GM18498 (cell line): ENCODE data around the gene FAM168B.
"Not testable (repeated sequence)": the region's sequence is repeated elsewhere in the genome, so short reads cannot be mapped to it uniquely, and the experiment has no call there.

Experiments
- ATAC-seq: cut with Tn5 transposase; IDR thresholded peaks from one replicate; pipeline ENCODE4 v1.9.1; 2021; ENCODE audit warnings: mild to moderate bottlenecking, moderate library complexity; ENCODE audit not compliant: unreplicated experiment

The FAM168B gene

DNA sequence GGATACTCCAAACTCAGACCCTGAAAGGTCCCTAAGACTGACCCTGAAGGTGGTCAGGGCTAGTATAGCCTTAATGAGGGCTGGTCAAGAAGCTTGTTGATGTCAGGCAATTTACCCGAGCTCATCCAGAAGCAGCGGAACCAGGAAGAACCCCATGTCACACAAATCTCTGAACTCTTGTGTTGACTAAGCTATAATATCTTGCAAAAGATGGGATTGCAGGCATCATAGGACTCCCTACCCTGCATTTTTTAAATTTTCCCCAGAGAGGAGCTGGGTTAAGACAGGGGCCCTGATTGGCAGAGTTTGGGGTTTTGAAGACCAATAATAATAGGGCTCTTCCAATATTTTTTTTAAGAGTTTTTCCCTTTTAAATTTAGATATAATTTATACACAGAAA is 9.9 kb upstream of the FAM168B start:
- ATAC-seq: no peak

DNA sequence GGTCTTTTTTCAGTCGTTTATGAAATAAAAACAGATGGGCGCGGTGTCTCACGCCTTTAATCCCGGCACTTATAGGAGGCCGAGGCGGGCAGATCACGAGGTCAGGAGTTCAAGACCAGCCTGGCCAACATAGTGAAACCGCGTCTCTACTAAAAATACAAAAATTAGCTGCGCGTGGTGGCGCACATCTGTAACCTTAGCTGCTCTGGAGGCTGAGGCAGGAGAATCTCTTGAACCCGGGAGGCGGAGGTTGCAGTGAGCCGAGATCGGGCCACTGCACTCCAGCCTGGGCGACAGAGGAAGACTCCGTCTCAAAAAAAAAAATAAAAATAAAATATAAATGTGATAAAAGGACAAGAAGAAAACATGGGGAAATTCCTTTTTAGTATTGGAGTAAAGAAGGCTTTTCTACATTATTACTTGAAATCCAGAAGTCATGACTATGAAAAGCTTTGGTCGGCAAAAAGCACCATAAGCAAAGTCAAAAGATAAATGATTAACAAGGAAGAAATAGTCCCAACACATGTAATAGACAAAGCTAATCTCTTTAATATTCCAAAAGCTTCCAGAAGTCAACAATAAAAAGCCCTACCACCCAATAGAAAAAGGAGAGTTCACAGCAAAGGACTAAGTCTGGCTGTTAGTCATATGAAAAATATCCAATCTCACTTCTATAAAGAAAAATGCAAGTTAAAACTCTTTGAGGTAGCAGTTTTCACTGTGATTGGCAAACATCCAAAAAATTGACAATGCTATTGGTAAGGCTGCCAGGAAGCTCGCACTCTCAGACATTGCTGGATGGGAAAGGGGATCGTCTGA is 1.4 kb upstream of the FAM168B start:
- no peak for ATAC-seq

DNA sequence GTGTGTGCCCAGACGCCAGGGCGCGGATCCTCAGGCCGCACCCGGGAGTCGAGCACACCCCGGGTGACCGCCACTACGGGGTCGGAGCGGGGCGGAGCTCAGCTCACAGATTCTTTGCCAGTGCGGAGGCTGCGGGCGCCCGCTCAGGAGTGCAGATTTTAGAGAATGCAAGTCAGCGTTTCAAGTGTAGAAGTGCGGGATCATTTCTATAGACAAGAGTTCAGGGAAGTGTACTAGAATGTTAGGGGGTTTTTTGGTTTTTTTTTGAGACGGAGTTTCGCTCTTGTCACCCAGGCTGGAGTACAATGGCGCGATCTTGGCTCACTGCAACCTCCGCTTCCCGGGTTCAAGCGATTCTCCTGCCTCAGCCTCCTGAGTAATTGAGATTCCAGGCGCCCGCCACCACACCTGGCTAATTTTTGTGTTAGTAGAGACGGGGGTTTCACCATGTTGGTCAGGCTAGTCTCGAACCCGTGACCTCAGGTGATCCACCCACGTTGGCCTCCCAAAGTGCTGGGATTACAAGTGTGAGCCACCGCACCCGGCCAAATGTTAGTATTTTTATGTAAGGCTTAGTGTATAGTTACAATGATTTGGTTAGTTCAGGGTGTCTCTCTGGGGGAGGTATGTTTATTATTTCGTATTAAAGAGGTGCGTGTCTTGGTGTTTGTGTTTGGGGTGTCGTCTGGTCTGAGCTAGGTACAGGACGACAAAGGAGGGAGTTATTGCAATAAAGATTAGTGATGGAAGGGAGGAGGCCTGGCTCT is 619 bp upstream of the FAM168B start:
- peak; percentile 74 for ATAC-seq

DNA sequence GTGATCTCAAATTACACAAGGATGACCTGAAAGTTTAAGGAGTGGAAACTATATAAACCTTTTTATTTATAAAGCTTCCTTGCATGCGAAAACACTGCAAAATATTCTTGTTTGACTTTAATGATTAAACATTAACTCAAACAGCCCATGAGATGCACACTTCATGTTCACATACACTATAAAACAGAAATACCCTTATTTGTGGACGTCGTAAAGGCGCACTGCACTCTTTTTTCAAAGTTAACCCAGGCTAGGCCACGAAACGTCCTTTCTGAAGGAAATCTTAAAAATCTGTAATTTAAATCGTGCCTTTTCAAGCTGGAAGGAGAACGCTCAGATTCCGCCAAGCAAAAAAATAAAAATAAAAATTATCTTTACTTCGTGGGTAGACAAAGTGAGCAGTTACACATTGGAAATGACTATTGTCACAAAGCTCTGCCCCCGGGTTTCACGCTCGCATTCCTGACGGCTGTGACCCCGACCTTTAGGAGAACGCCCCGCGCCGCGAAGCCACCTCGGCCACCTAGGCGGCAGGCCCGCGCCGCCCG is 728 bp downstream of the FAM168B start:
- ATAC-seq: no peak

DNA sequence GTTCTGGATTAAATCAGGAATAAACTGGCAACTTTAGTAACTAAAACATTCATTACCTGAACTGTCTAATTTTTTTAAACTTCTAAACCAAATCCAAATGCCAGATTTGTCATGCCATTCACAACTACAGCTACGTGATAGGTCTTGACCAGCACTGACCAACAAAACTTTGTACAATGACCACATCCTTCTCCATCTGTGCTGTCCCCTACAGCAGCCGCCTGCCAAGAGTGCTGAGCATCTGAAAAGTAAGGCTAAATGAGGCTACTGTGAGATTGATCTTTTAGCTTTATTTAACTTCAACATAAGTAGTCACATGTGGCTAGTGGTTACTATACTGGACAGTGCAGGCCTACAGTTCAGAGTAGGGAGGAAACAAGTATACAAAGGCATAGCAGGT is 7.6 kb downstream of the FAM168B start:
- no peak for ATAC-seq

DNA sequence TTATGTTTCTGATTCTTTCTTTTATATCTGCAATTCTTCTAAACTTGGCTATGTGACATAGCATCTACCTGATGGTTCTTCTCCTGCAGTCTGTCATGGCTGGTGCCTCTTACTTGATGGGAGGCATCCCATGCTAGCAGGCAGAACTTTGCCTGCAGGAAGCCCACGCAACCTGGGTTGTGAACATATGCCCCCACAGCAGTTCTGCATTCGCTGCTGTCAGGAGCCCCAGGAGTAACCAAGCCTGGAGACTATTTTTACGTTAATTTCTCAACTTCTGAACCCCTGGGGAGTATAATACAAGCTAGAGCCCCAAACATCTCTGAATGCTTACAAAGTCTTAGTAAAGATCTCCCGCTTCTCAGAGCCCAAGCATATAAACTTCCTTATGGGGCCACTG is 12.1 kb downstream of the FAM168B start:
- ATAC-seq: no peak

DNA sequence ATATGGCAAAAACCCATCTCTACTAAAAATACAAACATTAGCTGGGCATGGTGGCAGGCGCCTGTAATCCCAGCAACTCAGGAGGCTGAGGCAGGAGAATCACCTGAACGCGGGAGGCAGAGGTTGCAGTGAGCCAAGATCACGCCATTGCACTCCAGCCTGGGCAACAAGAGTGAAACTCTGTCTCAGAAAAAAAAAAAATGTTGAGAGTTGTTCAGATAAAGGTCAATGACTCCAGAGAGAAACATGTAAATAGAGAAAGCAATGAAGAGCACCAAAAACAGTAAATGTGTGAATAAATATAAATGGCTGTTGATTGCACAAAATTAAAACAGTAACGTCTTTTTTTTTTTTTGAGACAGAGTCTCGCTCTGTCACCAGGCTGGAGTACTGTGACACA is 13.3 kb downstream of the FAM168B start:
- not testable (repeated sequence) for ATAC-seq

DNA sequence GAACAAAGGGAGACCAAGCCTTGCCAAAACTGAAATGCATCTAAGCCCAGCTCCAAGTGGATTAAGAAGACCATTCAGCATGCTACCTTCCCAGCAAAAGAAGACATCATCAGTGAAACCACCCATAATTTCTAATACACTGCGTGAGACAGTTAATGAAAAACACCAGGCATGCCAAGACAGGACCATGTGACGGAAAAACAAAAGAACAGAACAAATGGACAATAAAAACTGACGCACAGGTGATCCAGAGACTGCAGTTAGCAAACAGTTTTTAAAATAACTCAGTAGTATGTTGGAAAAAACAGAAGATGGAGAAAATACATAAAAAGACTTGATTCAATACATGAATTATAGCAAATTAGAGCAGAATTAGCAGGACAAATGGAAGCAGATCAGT is 15.3 kb downstream of the FAM168B start:
- no peak for ATAC-seq

DNA sequence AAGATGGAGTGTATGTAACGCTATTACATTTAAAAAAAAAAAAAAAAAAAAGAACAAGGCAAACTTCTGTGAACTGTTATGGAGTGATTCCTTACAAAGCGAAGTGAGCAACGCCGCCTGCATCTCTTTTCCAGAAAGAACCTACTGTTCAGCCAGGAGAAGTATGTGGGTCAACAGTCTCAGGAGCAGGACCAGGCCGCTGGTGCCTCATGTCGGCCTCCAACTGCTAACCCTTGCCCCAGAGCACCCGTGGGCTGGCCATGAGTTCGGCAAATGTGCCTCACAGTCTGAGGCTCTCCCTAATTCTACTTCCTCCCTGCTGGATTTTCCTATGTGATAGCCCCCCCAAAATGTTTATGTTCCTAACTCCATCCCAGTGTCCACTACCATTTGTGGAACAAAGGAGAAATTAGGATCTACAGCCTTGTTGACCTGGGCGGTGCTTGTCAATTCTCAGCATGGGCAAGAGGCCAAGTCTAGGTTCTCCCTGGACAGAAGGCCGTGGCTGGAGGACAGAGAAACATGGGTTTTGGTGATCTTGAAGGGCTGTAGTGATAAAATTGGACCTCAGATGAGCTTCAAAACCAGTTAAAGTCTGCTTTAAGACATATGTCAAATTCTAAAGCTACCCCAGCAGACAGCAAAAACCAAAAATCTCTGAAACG is 15.9 kb downstream of the FAM168B start:
- no peak for ATAC-seq

DNA sequence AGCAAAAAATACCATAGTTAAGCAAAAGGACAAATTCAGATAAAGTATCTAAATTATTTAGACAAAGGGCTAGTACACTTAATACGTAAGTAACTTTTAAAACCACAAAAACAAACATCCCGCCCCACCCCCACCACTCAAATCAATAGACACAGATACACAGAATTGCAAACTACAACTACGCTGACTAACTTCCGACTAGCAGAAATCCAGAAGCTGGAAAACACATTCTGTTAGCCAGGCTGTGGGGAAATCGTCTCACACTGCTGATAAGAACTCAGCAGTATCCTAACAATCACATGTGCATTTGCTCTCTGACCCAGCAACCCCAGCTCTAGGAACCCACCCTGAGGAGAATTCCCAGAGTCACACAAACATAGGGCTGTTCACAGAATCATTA is 16.6 kb downstream of the FAM168B start:
- ATAC-seq: no peak

DNA sequence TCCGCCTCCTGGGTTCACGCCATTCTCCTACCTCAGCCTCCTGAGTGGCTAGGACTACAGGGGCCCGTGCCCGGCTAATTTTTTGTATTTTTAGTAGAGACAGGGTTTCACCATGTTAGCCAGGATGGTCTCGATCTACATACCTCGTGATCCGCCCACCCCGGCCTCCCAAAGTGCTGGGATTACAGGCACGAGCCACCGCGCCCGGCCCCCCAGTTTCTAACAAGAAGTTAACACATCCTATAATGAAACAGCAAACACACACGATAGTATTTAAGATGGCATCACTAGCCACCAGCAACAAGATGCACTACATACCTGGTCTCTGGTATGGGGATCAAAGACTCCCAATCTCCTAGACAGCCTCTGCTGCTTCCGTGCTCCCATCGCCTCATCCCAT is 17.7 kb downstream of the FAM168B start:
- ATAC-seq: not testable (repeated sequence)

DNA sequence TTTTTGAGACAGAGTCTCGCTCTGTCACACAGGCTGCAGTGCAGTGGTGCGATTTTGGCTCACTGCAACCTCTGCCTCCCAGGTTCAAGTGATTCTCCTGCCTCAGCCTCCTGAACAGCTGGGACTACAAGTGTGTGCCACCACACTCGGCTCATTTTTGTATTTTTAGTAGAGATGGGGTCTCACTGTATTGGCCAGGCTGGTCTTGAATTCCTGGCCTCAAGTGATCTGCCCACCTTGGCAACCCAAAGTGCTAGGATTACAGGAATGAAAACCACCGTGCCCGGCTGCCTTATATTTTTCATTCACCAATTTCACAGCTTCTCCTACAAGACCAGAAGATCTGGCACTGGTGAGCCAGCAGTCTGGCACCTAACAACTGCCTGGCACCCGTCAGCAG is 25.1 kb downstream of the FAM168B start:
- not testable (repeated sequence) for ATAC-seq

DNA sequence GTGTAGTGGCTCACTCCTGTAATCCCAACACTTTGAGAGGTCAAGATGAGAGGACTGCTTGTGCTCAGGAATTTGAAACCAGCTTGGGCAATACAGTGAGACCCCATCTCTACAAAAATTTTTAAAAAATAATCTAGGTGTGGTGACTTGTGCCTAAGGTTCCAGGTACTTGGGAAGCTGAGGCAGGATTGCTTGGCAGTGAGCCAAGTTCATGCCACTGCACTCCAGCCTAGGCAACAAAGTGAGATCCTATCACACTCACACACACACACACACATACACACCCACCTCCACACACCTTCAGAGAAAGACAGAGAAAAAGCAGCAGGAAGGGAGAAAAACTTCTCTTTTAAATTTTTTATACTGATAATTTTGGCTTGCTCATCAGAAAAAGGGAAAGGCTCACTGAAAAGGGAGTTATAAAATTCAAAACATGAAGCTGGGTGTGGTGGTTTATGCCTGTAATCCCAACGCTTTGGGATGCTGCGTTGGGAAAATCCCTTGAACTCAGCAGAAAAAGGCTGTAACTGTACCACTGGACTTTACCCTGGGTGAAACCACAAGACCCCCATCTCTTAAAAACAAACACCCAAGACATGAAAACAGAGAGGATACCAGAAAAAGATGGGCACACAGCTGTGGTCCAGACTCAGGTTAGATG is 25.7 kb downstream of the FAM168B start:
- no peak for ATAC-seq

DNA sequence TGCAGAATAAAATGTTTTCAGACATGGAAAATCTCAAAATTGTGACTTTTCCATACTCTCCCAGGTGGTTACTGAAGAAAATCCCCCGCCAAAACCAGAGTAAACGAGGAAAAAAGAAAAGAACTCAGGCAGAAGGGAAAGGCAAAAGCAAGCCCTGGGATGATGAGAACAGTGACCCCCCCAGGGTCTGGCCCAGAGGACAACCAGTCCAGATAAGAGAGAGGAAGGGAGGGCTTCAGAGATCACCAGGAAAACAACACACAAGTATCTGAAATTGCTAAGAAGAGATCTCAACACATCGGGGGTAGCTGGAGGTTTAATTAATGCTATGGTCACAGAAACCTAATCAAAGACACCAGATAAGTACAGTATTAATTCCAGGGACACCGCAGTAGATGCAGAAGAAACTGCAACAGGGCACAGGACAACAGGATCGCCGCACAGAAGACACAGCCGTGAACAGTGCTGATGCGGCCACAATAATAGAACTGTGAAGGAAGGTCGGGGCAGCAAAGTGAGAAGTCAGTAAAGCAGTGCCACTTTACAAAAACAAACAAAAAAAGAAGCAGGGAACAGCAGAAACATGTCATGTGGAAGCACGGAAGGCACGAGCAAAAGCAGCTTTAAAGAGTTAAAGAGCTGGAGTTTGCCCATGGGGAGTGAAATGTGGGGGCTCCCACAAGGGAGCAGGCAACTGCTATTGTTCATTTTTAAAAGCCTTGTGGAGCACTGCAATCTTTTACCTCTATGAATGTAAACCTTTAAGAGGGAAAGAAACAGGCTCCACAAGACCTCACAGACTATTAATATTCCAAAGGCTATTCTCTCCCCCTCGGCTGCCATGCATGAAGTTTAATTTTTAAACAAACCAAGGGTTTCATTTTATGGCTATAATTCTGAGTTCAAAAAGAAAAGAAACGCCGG is 28.4 kb downstream of the FAM168B start:
- ATAC-seq: no peak

DNA sequence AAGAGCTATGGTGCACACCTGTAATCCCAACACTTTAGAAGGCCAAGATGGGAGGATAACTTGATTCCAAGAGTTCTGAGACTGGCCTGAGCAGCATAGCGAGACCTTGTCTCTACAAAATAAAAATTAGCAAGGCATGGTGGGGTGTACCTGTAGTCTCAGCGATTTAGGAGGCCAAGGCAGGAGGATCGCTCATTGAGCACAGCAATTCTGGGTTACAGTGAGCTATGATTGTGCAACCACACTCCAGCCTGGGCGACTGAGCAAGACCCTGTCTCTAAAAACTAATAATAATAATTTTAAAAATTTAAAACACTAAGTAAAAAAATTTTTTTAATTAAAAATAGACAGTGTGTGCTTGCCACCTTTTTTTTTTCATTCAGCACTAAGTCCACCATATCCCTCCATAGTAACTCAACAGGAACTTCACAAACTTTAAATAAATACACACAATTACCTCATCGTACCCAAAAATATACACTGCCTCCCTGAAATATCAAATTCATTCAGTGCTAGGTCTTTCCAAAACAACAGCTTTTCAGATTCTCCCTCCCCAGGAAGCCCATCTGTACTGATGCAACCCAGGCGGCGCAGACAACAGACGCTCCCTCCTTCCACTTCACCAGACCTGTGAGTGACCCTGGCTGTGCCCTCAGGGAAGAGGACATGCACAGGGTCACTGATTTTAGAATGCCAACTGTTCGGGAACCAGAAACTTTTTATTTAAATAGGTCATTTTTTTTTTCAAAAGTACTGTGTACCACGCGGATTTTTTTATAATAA is 29.6 kb downstream of the FAM168B start:
- no peak for ATAC-seq

DNA sequence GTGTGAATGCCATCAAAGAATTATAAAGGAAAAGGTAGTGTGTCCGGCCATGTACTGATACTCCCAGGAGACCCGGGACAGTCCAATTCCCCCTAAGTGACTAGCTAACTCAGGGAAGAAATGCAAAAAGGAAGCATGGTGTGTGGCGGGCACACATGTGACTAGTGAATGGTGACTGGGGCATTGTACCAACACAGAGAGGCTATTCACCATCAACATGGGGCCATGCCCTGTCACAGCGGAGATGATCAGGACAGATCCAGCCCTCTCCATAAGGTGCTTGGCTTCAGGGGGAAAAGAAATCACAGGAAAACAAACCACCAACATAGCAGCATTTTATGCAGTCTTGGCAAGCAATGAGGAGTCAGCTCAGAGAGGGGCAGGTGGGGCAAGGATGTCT is 34.3 kb downstream of the FAM168B start:
- no peak for ATAC-seq

DNA sequence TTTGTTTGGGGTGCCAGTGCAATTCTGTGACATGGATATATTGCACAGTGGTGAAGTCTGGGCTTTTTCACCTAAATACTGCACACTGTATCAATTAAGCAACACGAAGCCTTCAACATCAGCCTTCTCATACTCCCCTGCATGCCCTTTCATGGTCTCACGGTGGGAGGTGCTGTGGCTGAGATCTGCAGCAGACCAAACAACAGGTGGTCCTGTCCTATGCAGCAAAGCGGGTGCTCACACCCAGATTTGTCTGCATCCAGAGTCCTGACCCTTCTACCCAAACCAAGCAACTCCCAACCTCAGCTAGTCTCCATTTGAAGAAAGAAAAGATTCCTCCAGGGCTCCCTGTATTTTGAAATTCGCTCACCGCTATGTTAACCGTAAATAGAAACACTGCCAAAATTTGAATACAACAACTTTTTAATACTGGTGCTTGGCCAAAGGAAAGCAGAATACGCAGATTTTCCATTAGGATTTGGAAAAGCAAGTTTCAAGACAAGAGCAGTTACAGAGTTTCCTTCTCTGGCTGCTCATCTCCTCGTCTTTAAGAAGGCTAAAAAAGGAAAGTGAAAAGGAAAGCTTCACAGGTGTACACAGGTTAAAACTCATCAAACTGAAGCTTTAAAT is 34.9 kb downstream of the FAM168B start:
- ATAC-seq: no peak

DNA sequence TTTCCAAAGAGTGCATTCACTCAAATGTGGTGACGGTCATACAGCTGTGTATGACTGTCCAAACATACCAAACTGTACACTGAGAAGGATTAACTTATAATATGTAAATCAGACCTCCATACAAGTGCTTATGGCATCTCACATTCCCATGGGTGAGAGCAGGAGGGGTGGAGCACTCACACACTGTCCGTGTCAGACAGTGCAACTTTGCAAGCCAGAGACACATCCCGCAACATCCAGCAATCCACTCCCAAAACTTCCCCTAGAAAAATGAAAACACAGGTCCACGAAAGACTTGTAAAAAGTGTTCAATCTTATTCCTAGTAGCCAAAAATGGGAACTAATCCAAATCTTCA is 36.4 kb downstream of the FAM168B start:
- ATAC-seq: no peak
